Jurkat, Clone E6-1 (cell line): ENCODE data around the gene TNFRSF12A.
A peak's percentile ranks its signal among the peaks of the same experiment; 100 is the strongest.
"Not testable (repeated sequence)": the region's sequence is repeated elsewhere in the genome, so short reads cannot be mapped to it uniquely, and the experiment has no call there.

ENCODE experiments used
- DNase-seq: peaks from one replicate; pipeline ENCODE4 v3.0.0-alpha.2; 2011; ENCODE audit warnings: low read depth, low spot score
- H3K4me3 ChIP-seq: 2 replicates; pipeline ENCODE4 v1.5.1; 2011; ENCODE audit warnings: mild to moderate bottlenecking, low read length, control low read depth, moderate library complexity

TNFRSF12A gene

DNA sequence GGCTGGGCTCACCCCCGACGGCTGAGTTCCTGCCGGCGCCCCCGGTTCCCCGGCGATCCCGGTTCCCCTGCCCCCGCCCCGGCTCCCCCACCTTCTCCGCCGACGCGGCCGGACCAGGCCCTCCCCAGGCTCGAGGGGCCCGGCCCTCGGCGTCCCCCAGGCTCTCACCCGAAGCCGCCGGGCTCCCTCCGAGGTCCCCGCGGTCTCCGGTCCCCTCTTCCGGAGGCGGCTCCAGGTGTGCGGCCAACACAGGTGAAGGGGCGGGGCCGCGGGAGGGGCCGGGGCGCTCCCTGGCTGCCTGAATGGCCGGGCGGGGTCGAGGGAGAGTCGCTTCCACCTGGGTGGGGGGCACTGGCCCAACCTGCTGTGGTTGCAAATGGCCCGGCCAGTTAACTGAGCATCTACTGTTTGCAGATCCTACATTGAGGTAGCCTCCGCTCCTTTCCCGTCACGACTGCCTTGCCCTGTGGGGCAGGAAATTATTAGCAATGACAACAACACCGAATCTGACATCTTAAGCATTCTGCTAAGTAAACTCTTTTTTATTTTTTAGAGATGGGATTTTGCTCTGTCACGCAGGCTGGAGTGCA lies 16.7 kb downstream of the TNFRSF12A start, which contains the start of gene BICDL2:
TSS of gene BICDL2 (minus strand) at position 219 of the 590 bp plus-strand sequence. CDS start 1,448 bp downstream, outside the sequence.
- no peak for DNase-seq
- H3K4me3 ChIP-seq = no peak within 1 kb of the TSS

DNA sequence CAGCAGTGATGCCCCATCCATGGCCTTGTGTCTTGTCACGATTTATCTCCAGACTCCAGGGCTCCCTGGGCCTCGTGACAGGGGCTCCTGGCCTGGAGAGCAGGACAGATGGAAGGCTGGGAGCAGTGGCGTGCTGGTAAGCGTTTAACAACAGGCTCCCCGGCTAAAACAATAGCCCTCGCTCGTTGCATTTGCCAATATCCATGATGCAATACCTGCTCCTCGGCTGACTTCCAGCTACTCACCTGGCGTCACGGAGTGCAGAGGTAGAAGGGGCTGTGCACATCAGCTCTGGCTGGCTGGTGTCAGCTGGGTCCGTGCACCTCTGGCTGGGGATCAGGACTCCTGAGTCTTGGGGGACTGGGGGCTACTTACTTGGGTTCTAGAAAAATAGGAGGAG lies 18.1 kb downstream of the TNFRSF12A start:
- H3K4me3 ChIP-seq = no peak overlapping the region
- DNase-seq = no peak

DNA sequence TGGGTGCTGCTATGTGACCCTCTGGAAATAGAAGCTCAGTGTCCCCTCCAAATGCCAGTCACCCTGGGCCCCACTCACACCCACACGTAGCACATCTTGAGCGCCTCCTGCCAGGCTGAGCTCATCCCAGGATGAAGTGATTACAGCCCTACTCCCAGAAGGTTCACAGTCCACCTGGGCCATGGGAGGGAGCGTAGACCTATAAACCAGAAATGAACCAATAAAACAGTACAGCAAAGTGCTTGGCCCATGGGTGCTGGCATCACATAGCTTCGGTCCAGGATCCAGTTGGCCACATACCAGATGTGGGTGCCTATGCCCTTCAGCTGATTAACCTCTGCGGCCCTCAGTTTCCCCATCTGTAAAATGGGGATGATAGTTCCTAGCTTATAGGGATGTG lies 18.7 kb downstream of the TNFRSF12A start:
- DNase-seq = no peak

DNA sequence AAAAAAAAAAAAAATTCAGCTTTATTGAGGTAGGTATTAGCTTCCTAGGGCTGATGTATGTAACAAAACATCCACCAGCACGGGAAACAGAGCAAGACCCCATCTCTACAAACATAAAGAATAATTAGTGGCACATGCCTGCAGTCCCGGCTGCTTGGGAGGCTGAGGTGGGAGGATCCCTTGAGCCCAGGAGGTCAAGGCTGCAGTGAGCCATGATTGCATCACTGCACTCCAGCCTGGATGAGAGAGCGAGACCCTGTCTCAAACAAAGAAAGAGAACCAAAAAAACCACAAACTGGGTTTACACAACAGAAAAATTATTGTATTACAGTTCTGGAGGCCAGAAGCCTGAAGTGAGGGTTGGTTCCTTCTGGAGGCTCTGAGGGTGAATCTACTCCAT lies 22.2 kb downstream of the TNFRSF12A start:
- no peak for DNase-seq
- no peak overlapping the region for H3K4me3 ChIP-seq

More for the DNA sequence above, 18.7 kb downstream of the TNFRSF12A start:
- H3K4me3 ChIP-seq = no peak overlapping the region

DNA sequence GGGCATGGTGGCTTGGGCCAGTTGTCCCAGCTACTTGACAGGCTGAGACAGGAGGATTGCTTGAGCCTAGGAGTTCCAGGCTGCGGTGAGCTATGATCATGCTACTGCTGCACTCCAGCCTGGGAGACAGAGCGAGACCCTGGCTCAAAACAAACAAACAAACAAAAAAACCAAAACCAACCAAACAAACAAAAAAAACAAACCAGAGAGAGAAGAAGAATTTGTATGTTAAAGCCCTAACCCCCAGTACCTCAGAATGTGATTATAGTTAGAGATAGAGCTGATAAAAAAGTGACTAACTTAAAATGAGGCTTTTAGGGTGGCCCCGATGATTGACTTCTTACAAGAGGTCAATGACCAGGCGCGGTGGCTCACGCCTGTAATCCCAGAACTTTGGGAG lies 24.5 kb downstream of the TNFRSF12A start:
- no peak for DNase-seq
- no peak overlapping the region for H3K4me3 ChIP-seq

DNA sequence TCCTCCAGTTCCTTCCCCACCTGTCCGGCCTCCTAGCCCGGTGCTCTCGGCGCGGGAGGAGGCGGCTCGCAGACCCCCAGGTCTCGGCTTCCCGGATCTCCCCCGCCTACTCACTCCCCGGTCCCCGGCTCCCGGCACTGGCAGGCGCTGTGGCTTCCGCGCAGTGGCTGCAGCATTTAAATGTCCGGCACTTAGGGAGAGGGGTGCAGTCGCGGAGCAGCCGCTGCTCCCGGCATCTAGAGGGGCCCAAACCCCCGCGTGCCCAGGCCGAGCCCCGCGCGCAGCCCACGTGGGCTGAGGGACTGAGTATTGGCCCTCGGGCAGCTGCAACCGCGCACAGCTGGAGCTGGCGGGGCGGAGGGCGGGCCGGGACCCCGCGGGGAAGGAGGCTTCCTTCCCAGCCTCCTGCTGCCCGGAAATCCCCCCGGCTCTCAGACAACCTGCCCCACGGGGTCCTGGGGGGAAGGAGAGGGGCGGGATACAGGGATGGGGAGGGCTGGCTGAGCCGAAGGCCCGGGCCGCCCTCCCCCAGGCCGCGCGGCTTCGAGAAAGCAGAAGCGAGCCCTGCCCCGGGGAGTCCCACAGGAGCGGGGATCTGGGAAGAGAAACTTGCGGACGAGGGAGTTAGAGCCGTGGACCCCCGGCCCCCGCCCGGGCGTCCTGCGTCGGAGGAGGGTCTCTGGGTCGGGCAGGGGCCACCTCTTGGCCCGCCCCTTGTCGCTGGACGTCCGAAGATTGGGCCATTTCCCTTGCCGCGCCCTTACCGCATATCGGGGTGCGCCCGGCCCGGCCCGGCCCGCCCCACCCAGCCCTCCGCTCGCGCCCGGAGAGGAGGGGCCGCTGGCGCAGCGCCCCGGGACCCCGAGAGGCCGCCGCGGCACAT lies 25.8 kb downstream of the TNFRSF12A start, which contains the start of gene MMP25:
TSS of gene MMP25 (plus strand) at position 804 of the 883 bp plus-strand sequence. CDS start 357 bp downstream, outside the sequence.
- DNase-seq = no peak
- peak within 1 kb of the TSS; percentile 50 for H3K4me3 ChIP-seq

DNA sequence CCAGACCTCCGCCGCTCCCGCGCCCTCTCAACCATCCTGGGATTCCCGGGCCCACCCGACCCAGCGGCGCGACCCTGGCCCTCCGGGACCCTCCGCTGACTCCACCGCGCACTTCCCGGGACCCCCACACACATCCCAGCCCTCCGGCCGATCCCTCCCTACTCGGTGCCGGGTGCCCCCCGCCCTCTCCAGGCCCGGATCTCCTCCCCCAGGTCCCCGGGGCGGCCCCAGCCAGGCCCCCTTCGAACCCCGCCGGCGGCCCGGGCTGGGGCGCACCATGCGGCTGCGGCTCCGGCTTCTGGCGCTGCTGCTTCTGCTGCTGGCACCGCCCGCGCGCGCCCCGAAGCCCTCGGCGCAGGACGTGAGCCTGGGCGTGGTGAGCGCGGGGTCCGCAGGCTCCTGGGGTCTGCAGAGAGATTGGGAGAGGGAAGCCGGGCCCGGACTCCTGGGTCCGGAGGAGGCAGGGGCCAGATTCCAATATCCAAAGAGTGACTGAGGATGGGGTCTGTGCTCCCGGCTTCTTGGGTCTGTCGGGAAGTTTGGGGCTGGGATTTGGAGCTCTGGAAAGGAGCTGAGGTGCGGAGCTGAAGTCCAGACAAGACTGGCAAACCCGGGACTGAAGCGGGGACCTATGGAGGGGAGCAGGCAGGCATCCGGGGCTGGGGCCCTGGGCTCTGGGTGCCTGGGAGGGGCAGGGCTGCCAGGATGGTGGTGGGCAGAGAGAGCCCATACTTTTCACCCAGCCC lies 26.6 kb downstream of the TNFRSF12A start:
- no peak overlapping the region for H3K4me3 ChIP-seq

DNA sequence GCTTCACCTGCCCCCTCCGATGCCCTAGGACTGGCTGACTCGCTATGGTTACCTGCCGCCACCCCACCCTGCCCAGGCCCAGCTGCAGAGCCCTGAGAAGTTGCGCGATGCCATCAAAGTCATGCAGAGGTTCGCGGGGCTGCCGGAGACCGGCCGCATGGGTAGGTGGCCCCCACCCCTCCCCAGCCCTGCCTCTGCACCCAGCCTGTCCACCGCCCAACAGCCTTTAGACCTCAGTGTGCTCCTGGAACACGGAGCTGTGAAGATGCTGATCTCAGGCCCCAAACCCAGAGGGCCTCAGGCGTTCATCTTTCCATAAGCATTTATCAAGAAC lies 27.2 kb downstream of the TNFRSF12A start:
- no peak overlapping the region for H3K4me3 ChIP-seq
- DNase-seq = no peak

More for the DNA sequence above, 26.6 kb downstream of the TNFRSF12A start:
- DNase-seq = no peak

DNA sequence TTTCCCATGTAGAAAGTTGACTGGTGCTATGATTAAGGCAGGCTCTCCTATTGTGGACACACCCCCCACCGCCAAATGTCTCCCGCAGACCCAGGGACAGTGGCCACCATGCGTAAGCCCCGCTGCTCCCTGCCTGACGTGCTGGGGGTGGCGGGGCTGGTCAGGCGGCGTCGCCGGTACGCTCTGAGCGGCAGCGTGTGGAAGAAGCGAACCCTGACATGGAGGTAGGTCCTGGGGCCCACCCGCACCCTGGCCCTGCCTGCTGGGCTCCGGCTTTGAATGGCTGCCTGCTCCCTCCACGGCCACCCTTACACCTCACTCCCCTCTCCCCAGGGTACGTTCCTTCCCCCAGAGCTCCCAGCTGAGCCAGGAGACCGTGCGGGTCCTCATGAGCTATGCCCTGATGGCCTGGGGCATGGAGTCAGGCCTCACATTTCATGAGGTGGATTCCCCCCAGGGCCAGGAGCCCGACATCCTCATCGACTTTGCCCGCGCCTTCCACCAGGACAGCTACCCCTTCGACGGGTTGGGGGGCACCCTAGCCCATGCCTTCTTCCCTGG lies 29.8 kb downstream of the TNFRSF12A start:
- no peak overlapping the region for H3K4me3 ChIP-seq
- DNase-seq = no peak

DNA sequence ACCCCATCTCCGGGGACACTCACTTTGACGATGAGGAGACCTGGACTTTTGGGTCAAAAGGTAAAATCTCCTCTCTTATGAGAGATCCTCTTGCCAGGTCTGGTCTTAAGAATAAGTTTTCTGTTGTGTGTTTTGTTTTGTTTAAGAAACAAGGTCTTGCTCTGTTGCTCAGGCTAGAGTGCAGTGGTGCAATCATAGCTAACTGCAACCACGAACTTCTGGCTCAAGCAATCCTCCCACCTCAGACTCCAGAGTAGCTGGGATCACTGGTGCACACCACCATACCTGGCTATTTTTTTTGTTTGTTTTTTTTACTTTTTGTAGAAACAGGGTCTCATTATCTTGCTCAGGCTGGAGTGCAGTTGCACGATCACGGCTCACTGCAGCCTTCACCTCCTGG lies 30.3 kb downstream of the TNFRSF12A start:
- no peak for DNase-seq
- H3K4me3 ChIP-seq = no peak overlapping the region

DNA sequence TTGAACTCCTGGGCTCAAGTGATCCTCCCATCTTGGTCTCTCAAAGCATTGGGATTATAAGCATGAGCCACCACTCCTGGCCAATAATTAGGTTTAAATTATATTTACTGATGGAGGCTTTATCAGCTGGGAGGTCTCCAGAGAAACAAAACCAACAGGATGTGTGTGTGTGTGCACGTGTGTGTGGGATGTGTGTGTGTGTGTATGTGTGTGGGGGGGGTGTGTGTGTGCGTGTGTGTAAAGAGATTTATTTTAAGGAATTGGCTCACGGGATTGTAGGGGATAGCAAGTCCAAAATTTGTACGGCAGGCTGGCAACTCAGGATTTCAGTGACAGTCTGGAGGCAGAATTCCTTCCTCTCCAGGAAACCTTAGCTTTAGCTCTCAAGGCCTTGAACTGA lies 30.8 kb downstream of the TNFRSF12A start:
- DNase-seq = no peak
- no peak overlapping the region for H3K4me3 ChIP-seq

DNA sequence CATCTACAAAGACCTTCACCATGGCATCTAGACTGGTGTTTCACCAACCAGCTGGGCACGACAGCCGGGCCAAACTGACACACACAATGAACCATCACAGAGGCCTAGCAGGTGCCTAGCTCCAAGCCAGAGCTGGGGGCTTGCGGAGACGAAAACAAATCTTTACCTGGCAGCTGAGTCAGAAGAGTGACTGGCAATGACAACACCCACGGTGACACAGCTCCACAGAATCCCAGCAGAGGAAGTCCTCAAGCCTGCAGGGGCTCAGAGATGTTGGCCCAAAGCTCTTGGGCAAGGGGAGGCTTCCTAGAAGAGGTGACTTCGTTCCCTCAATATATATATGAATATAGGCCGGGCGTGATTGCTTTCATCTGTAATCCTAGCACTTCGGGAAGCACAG lies 31.3 kb downstream of the TNFRSF12A start:
- DNase-seq = no peak
- no peak overlapping the region for H3K4me3 ChIP-seq

DNA sequence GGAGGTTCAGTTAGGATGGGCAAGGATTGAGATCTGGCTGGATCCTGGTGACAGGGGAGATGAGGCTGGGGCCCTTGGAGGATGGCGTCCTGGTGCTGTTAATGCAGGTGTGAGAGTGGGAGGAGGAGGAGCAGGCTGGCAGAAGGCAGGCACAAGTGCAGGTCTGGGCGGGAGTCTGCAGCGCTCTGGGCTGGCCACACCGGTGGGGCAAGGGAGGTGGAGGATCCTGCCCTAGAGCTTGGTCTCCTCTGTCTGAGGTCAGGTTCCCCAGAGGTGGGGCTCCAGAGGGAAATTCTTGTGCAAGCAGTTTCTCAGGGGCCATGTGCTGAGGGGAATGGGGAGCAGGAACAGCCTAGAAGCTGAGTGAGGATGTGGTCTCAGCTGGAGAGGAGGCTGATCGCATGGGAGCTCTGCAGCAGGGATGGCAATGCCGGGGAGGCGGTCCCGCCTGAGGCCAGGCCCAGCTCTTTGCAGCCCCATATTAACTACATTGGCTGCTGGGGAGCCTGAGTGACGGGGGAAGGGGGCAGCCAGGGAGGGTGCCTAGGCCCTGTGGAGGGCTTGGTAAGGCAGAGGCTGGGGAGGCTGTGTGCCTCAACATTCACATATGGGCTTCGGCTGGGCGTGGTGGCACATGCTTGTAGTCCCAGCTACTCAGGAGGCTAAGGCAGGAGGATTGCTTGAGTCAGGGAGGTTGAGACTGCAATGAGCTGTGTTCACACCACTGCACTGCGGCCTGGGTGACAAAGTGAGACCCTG lies 32.6 kb downstream of the TNFRSF12A start:
- H3K4me3 ChIP-seq, DNase-seq: not testable (repeated sequence)

DNA sequence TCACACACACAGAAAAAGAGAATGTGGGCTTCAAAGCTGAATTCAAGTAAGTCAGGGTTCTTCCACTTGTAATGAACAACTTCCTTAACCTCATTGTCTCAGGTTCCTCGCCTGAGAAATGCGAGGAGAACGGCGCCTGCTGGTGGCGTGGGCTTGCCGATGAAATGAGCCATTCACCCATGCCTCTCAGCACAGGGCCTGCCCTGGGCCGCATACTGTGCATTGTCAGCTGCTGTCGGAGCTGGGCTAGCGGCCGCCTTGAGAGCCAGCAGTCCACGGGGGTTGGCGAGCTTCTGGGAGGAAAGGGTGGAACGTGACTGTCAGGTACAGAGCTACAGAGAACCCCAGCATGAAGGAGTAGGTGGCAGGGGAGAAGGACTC lies 33.2 kb downstream of the TNFRSF12A start:
- H3K4me3 ChIP-seq, DNase-seq: not testable (repeated sequence)

DNA sequence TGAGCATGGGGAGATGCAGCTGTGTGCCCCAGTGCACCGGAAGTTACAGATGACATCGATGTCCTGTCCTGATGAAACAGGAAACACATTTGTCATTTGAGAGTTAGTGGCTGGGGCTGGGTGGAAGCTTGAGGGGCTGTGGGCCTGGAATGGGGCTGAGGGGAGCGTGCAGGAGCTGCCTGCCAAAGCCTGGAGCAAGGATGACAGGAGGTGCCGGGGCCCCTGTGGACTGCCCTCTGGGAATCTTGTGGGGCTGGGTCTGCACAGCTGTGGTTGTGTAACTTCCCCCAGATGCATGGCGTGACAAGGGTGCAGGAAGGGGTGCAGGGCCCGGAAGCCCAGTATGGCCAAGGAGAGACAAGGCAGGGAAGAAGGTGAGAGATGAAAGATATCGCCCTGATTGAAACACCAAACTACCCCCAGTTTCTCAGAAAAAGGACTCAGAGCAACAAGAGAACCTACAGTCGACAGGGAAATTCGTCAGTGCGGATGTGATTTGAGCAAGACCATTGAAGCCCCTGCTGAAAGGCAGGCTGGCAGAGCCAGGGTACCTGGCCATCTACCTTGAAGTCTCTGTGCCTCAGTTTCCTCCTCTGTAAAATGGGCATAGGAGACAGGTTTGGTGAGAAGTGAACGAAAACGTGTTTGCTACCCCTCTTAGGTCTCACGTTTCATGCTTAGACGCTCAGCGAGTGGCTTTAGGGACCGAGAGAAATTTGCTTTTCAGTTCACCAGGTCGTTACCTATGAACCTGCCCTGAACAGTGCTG lies 35.0 kb downstream of the TNFRSF12A start:
- H3K4me3 ChIP-seq = no peak overlapping the region
- DNase-seq = no peak

DNA sequence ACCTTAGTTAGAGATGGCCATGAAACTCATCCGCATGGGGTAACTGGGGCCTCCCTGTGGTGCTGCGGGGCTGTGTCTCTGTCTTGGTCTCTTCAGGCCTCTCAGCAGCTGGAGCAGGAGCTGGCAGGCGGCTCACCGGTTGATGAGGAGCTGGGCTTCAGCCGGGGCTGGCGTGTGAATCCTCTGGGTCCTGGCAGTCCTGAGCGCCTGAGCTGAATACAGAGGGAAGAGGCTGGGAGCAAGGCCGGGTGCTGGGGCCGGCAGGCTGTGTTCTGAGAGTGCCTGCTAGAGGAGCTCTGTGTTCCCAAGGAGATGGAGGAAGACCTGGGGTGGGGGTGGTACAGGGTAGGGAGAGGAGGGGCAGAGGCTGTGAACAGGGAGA lies 35.6 kb downstream of the TNFRSF12A start:
- DNase-seq, H3K4me3 ChIP-seq: not testable (repeated sequence)

DNA sequence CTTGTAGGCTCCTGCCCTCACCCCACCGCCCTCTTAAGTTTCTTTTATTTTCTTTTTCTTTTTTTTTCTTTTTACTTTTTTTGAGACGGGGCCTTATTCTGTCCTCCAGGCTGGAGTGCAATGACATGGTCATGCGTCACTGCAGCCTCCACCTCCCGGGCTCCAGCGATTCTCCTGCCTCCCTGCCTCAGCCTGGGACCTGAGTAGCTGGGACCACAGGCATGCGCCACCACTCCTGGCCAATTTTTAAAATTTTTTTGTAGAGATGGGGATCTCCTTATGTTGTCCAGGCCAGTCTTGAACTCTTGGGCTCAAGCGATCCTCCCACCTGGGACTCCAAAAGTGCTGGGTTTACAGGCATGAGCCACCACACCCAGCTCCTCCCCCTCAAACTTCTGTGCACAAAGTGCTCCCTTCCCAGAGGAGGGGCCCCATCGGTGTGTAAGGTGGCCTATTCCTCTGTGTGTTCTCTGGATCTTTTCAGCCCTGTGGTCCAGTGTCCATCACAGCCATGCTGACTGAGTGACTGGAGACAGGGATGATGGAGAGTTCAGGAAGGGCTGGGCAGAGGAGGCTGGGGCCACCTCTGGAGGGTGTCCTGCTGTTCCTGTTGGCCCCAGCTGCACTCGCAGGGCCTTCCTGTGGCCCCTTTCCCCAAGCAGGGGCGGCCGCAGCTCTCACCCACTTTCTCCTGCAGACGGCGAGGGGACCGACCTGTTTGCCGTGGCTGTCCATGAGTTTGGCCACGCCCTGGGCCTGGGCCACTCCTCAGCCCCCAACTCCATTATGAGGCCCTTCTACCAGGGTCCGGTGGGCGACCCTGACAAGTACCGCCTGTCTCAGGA lies 36.4 kb downstream of the TNFRSF12A start:
- DNase-seq = no peak
- H3K4me3 ChIP-seq = no peak overlapping the region
